Non-pigmented ciliary epithelial cell (primary cell): ENCODE data around the gene BTN2A1.
"Not testable (repeated sequence)": the region's sequence is repeated elsewhere in the genome, so short reads cannot be mapped to it uniquely, and the experiment has no call there.

Experiments
- DNase-seq: peaks from one replicate; pipeline ENCODE4 v3.0.0-alpha.2; 2010; ENCODE audit warnings: low read depth

BTN2A1 gene

GRCh38 chr6:26493258-26493657 is 35.5 kb downstream of the BTN2A1 start:
- DNase-seq: no peak

DNA sequence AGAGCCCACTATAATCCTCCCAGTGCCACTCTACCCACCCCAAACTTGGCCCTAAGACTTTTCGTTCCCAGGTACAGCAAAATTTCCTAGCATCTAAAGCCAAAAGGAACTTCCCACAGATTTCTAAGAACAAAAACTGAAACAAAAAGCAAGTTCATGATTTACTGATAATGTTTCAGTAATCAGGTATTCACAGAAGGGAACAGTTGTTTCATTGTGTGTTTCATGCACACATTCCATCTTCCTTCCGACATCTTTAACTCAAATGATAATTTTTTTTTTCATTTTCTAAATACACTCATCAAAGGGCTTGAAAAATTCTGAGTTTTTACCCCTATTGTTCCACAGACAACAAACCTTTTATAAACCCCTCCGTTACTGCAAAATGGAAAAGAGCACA is 36.4 kb downstream of the BTN2A1 start:
- no peak for DNase-seq

DNA sequence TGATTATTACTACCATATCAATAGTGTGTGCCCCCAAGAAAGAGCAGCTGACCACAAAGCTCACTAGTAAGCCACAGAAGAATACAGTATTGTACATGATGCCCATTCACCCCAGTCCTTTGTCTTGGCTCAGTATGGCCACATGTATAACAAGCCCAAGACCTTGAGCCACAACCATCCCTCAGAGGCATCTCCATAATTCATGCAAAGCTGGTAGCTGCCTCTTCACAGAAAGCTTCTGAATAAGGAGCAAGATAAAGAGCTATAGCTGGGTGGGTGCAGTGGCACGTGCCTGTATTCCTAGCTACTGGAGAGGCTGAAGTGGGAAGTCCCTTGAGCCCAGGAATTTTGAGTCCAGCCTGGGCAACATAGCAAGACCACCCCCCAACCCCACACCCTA is 37.5 kb downstream of the BTN2A1 start:
- DNase-seq: no peak

DNA sequence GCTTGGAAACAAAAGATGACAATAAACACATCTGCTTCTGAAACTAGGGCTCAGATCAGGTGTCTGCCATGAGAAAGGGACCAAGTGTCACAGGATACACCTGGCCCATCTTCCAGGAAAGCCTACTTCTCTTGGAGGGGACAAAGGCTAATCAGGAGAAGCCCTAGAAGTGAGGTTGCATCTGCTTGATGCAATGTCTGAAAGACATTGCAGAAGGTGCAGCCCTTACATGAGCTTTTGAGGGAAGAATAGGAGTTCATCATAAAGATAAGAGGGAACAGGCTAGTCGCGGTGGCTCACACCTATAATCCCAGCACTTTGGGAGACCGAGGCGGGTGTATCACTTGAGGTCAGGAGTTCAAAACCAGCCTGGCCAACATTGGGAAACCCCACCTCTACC is 39.9 kb downstream of the BTN2A1 start:
- no peak for DNase-seq

GRCh38 chr6:26500102-26500501 is 42.3 kb downstream of the BTN2A1 start, which contains the start of gene BTN1A1:
Gene BTN1A1 (plus strand): TSS chr6:26500303. CDS start chr6:26501287, 984 bp downstream.
- no peak for DNase-seq

DNA sequence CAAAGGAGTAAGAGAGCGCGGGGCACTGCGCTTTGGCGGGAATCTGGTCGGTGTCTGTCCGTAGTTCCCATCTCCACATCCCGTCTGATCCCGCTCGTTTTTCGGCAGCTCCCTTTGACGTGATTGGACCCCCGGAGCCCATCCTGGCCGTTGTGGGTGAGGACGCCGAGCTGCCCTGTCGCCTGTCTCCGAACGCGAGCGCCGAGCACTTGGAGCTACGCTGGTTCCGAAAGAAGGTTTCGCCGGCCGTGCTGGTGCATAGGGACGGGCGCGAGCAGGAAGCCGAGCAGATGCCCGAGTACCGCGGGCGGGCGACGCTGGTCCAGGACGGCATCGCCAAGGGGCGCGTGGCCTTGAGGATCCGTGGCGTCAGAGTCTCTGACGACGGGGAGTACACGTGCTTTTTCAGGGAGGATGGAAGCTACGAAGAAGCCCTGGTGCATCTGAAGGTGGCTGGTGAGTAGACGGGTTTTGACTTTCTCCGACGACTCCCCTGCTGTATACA is 43.8 kb downstream of the BTN2A1 start:
- no peak for DNase-seq

DNA sequence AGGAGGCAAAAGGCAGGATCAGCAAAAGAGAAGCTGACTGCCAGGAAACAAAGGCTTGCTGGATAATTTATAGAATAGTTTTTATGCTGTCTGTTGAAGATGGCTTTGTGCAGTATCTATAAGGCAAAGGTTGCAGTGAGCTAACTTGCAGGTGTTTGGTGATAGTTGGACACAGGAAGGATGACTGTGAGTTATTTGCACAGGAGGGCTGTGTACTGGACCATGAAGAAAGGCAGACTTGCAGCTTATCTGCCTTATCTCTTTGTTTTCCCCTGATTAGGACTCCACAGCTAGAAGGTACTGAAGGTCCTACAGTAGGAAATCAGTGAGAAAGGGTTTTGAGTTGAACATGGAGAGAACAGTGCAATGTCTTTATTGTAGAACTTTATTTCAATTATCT is 44.4 kb downstream of the BTN2A1 start:
- DNase-seq: no peak

- no peak for DNase-seq
These were observed 44.9 kb downstream of the BTN2A1 start for GRCh38 chr6:26502626-26503025.

- DNase-seq: no peak
These were observed 49.9 kb downstream of the BTN2A1 start for GRCh38 chr6:26507658-26508057.

- not testable (repeated sequence) for DNase-seq
These were observed 53.3 kb downstream of the BTN2A1 start for GRCh38 chr6:26511033-26511432.

GRCh38 chr6:26514984-26515383 is 57.2 kb downstream of the BTN2A1 start:
- no peak for DNase-seq

DNA sequence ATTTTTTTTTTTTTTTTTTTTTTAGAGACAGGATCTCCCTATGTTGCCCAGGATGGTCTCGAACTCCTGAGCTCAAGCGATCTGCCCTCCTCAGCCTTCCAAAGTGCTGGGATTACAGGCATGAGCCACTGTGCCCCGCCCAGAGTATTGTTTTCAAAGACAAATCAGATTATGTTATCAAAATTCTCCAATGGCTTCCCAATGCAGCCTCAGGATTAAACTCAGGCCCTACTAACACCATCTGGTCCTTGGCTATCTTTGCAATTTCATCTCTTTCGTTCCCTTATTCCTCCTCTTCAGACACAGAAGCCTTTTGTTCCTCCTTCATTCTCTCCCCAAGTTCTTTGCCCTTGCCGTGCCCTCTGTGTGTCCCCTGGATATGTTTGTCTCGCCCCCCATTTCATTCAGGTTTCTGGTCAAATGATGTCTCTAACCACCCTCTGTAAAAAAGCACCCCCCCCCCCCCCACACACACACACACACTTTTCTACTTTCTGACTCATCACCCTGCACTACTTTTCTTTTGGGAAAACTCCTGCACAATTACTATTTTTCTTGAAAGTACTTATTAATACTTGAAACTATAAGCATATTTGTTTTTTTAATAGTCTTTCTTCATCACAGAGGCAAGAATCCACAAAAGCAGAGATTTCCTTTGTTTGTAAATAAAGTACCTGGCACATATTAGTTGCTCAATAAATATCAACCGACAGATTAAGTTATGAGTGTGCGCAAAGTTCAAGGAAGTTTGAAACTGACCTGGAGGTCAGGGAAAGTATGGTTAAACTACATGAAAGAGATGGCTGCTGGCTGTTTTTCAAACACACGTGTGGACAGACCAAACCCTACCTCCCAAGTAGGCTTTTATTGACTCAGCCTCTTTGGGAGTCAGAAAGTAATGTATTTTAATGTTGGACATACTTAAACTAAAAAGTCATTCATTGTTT is 59.0 kb downstream of the BTN2A1 start:
- no peak for DNase-seq
